SKM-1 (cell line): ENCODE data around the gene NGFR.

Source experiments
- DNase-seq: peaks from one replicate; lab custom pipeline; 2025; ENCODE audit not compliant: unreplicated experiment; lab: John Stamatoyannopoulos, UW

Gene NGFR

DNA sequence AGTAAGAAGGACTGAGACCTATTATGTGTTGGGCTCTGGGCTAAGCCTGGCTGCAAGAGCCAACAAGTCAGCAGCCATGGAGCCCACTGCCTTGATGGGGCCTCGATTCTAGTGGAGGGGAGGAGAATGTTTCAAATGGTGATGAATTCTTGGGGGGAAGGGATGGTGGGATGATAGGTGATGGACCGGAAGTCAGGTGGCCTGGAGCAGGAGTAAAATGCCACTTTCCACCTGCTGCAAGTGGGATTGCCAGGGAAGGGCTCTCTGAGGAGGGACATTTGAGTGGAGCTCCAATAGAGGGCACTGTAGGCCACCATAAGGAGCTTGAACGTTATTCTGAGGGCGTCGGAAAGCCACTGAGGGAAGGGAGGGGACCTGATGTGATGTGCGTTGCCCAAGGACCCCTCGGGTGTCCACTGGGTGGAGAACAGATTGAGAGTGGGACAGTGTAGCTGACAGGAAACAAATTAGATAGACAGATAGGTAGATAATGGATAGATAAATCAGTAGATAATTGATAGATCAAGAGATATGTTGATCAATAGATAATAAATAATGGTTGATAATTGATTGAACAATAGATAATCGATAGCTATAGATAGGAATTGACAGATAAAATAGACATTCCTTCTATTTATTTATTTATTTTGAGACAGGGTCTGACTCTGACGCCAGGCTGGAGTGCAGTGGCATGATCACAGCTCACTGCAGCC lies 62.4 kb downstream of the NGFR start:
- peak; percentile 49 for DNase-seq
